A549 (cell line): Measurements from ENCODE around the gene PLTP.

ENCODE experiments used
- EP300 ChIP-seq, 2 experiments: fragments of >200 bp; sonication (Bioruptor Twin); formaldehyde crosslinking; IDR thresholded peaks; 2 replicates in 1 of 2; 3 replicates in 1 of 2; pipeline ENCODE4 v1.6.1; 2016 to 2017
- PBX3 ChIP-seq: IDR thresholded peaks from 2 replicates; pipeline ENCODE4 v1.6.1; 2012
- TF ChIP-seq, protein P1 (sequence below): fragments of >200 bp; sonication (Bioruptor Twin); formaldehyde crosslinking; IDR thresholded peaks from 3 replicates; pipeline ENCODE4 v1.5.1; 2016

- TF ChIP-seq, protein P1, sequence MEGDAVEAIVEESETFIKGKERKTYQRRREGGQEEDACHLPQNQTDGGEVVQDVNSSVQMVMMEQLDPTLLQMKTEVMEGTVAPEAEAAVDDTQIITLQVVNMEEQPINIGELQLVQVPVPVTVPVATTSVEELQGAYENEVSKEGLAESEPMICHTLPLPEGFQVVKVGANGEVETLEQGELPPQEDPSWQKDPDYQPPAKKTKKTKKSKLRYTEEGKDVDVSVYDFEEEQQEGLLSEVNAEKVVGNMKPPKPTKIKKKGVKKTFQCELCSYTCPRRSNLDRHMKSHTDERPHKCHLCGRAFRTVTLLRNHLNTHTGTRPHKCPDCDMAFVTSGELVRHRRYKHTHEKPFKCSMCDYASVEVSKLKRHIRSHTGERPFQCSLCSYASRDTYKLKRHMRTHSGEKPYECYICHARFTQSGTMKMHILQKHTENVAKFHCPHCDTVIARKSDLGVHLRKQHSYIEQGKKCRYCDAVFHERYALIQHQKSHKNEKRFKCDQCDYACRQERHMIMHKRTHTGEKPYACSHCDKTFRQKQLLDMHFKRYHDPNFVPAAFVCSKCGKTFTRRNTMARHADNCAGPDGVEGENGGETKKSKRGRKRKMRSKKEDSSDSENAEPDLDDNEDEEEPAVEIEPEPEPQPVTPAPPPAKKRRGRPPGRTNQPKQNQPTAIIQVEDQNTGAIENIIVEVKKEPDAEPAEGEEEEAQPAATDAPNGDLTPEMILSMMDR, result no peak
- no peak for TF ChIP-seq PBX3
- TF ChIP-seq EP300 (IDR thresholded peaks at IDR 0.05), result no peak
Measured at GRCh38 chr20:45938727-45939438, 26.9 kb upstream of the PLTP start.
